ENCODE data around the gene ITGA8. TPM values are rescaled to one million over a fixed set of nuclear protein-coding genes. Genes with fewer than 3 reads are reported as not detected.

The ITGA8 gene
- total RNA-seq, 1 donor from 2014 or later = 0.20 TPM

GRCh38 chr10:15737656-15738055, 17.9 kb upstream of the ITGA8 start:
- ATAC-seq = no peak

GRCh38 chr10:15735763-15736162, 16.0 kb upstream of the ITGA8 start:
- ATAC-seq (no peak), DNase-seq (ENCODE audit: low spot score) (no peak)

More at GRCh38 chr10:15737656-15738055, 17.9 kb upstream of the ITGA8 start:
- no peak for DNase-seq (ENCODE audit: low spot score)

DNA sequence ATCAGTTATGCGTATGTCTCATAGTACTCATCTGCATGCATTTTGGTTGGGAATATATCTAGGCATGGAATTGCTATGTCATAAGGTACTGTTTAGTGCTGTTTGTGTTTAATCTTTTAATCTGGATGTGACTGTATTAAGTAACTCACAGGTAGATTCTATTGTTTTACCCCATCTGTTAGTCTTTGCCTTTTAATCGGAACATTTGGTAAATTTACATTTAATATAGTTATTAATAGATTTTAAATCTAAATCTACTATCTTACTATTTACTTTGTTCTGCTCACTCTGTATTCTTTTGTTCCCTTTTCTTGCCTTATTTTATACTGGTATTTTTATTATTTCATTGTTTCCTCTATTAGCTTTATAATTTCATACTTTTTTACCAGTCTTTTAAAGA, 10.6 kb upstream of the ITGA8 start:
- DNase-seq (ENCODE audit: low spot score) (no peak), ATAC-seq (no peak)

GRCh38 chr10:15729890-15730289, 10.2 kb upstream of the ITGA8 start:
- no peak for DNase-seq (ENCODE audit: low spot score)
- no peak for ATAC-seq

- DNase-seq (ENCODE audit: low spot score) = no peak
- no peak for ATAC-seq
Observed at GRCh38 chr10:15726042-15726441, 6.3 kb upstream of the ITGA8 start.

DNA sequence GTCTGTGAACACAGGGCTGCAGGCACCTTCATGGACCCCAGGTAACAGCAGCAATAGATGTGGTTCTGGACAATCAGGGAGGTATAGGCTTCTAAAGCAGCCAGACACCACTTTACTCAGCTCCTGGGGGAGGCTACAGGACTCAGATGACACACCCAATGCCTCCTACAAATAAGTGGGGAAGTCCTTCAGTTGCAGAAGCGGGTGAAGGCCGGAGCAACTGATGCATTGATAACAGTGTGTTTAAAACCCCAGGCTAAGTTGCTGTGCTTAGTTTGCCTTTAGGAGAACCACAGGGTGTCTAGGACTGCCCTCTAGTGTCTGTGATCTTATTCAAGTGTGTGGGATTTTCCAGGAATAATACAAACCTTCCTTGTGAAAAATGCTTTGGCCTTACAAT, 5.9 kb upstream of the ITGA8 start:
- ATAC-seq (peak; percentile 87), DNase-seq (ENCODE audit: low spot score) (no peak)

DNA sequence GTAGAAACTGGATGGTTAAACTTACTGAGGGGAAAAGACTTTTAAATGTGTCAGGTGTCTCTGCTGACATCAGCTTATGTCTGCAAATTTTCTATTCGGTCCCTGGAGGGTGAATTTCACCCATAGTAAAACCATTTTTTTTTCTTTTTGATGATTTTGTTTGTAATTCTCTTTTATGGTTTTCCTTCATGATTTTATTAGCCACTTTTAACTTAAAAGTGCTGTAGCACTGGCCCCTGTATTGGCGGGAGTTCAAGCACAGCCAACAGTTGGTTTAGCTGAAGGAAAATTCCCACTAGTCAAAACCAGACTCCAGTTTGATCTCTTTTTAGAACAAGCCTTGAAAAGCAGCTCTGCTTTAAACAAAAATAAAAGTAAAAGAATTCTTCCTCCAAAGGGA, 5.0 kb upstream of the ITGA8 start:
- ATAC-seq = no peak

GRCh38 chr10:15723803-15724202, 4.1 kb upstream of the ITGA8 start:
- ATAC-seq (no peak), DNase-seq (ENCODE audit: low spot score) (no peak)

More for the DNA sequence above, 5.0 kb upstream of the ITGA8 start:
- no peak for DNase-seq (ENCODE audit: low spot score)

DNA sequence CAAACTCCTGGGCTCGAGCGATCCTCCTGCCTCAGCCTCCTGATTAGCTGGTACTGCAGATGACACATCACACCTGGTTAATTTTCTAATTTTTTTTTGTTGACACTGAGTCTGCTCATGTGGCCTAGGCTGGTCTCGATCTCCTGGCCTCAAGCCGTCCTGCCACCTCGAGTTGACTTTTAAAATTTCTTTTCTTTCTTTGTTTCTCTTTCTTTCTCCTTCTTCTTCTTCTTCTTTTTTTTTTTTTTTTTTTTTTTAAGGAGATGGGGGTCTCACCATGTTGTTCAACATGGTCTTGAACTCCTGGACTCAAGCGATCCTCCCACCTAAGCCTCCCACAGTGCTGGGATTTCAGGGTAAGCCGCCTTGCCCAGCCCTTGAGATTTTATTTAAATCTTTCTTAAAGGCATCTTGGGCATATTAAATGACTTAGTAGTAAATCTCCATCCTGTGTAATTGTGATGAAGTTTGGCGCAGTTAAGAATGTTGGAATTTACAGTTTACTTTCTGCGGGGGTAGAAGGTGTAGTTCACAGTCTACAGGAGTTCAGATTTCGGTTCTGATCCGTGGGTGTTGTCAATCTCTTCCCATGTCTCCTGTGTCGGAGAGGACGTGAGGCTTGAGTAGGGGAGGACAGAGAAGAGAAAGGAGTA, 1.0 kb upstream of the ITGA8 start:
- no peak for DNase-seq (ENCODE audit: low spot score)
- no peak for ATAC-seq

DNA sequence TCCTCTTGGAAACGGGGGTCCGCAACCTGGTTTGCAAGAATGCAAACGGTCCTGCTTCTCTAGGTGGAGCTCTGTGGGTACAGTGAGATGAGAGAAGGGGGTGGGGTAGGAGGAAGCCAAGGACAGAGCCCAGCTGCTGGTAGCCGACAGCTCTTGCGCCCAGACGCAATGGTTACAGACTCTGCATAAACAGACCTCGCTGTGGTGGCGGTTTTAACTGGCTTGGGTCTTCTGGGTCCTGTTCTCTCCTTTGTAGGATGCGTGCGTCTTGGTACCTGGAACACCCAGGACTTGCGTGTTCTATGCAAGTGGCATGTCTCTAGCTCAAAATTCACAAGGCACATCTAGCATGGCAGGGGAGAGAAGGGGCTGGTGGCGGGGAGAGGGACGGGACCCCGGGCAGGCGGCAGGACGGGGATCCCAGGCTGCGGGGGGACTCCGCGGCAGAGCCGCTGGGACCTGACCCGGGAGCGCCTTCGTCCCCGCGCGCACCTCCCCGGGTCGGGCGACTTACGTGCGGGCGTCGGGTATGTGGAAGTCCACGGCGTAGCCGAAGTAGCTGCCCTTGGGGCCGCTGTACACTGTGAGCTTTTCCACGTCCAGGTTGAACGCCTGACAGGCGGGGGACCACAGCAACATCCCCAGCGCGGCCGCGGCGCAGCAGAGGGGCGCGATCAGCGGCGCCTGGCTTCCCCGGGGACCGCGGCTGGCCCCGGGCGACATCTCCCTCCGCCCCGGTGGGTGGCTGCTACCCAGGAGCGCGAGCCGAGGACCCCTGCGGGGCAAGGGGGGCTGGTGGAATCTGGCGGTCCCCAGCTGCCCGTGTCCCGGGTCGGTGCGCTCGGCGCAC, 448 bp downstream of the ITGA8 start:
- peak; percentile 26 for ATAC-seq

GRCh38 chr10:15718694-15719048, 1.1 kb downstream of the ITGA8 start:
- ATAC-seq (no peak), DNase-seq (ENCODE audit: low spot score) (no peak)

More for the DNA sequence above, 448 bp downstream of the ITGA8 start:
- DNase-seq (ENCODE audit: low spot score) = no peak

DNA sequence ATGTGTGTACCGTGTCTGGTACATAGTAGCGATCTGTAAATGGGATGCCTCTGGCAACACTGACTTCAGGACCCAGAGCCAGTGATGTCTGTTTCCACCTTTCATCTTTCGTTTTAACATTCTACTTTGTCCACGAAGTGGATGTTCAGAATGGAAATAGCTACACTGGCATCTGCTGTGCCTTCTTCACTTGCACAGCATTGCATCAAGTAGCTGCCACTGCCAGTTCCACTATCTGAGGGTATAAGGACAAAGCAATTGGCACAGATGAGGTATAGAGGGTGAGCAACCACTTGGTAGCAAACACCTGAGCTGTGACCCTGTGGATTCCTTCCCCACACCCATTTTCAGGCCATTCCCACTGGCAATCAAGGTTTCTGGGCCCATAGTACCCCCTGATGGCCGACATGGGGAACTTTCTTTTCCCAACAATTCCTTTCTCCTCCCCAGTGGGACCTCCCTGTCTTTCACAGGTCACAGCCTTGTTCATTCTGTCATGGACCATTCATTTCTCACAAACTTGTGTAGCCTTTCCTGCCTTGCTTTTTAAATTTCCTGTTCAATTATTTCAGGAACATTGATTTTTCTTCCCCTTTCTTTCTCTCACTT, 4.0 kb downstream of the ITGA8 start:
- DNase-seq (ENCODE audit: low spot score) (no peak), ATAC-seq (peak; percentile 89)

DNA sequence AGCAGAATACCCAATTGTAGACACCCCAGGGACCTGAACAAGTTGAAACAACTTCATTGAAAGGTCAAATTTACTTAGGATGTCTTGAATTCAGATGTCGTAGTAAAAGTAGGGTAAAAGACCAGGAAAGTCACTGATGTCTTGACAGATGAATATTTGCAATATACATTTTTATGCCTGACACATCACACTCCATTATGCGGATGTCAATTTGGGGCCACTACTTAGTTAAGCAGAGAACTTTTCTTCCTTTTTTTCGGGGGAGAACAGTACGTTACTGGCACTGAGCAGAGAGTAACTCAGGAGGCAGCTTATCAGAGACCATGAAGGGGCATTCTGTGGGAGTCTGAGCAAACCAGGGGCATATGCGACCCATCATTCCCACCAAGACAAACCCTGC, 4.9 kb downstream of the ITGA8 start:
- no peak for DNase-seq (ENCODE audit: low spot score)
- ATAC-seq = no peak

GRCh38 chr10:15712883-15713282, 6.8 kb downstream of the ITGA8 start:
- no peak for ATAC-seq

DNA sequence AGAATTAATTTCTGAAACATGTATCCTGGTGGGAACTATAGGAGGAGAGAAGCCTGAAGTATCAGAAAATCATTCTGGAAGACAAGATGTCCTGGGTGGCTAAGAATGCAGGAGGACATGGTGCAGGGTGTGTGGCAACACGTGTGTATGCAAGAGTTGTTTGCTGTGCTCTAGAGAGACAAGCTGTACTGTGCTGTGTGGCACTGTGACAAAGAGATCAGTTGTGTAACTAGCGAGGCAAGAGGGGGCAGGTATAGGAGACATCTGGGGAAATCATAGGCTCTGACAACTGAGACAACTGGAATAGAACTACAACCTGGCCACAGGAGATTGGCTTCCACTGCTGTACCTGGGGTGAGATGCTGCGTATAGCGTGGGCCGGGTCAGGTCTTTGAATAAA, 9.3 kb downstream of the ITGA8 start:
- peak; percentile 79 for DNase-seq (ENCODE audit: low spot score)

More at GRCh38 chr10:15712883-15713282, 6.8 kb downstream of the ITGA8 start:
- DNase-seq (ENCODE audit: low spot score) = no peak

GRCh38 chr10:15705298-15705697, 14.4 kb downstream of the ITGA8 start:
- no peak for DNase-seq (ENCODE audit: low spot score)
- no peak for ATAC-seq

More for the DNA sequence above, 9.3 kb downstream of the ITGA8 start:
- ATAC-seq = peak; percentile 98

DNA sequence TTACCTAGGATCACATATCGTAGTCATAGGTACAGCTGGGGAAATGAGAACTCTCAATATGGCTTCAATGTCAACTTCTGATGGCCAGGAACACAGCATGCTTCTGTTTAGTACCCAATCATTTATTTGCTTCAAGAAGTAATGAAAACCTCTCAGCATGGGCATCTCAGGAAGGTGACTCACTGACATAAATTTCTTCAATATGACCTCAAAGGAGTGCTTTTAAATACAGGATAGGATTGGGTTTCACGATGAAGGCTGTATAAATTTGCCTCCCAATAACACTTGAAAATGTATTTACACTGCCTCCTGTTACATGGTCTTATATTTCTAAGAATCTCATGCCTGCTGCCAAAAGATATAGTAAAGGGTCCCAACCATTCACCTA, 15.1 kb downstream of the ITGA8 start:
- DNase-seq (ENCODE audit: low spot score) = no peak
- ATAC-seq = no peak

DNA sequence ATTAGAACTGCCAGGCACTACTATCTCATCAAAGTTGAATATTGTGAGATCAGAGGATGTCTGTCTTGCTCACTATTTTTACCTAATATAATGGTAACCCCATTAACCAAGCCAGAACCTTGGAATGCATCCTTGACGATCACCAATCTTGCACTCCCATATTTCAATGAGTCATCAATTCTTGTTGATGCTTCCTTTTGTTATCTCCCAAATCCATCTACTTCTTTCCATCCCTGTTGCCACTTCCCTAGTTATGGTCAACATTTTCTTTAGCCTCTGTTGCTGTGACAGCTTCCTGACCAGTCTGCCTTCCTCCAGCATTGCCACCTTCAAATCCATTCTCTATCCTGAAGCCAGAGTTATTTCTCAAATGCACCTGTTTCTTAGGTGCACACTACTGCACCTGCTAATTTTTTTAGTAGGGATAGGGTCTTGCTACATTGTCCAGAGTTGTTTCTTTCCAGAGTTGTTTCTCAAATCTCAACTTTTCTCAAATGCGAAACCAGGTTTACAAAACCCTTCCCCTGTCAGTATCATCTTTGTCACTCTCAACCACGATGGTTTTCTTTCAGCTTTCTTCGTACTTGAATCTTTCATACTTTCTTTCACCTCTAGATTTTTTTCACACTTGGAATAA, 15.7 kb downstream of the ITGA8 start:
- DNase-seq (ENCODE audit: low spot score) (no peak), ATAC-seq (no peak)

DNA sequence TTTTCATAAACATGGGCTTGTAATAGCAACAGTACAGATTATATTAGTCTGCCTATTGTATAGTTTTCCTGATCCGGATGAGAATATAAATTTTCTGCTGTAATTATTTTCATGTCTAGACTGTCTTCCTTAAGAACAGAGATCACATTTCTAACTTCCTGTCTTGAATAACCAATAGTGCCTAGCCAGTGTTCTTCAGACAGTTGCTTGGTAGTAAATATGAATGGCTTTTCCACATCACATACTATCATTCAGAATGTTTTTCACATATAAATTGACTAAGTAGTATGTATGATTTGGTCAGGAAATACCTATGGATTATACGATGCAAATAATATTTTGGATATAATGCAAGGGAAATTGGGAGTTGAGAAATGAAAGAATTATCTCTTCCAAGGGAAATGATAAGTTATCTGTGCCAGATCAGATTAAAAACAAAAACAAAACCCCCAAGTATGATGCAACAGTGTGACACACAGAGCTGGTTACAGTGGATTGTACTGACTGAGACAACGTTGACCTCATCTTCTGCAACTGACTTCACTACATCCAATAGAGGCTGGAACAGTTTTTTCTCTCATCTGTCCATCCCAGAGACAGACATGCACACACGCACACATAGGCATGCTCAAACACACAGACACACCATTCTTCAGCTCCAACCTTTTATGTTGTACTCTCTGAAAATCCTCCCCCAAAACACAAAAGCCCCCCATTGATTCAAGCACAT, 16.4 kb downstream of the ITGA8 start:
- no peak for ATAC-seq
- DNase-seq (ENCODE audit: low spot score) = no peak

DNA sequence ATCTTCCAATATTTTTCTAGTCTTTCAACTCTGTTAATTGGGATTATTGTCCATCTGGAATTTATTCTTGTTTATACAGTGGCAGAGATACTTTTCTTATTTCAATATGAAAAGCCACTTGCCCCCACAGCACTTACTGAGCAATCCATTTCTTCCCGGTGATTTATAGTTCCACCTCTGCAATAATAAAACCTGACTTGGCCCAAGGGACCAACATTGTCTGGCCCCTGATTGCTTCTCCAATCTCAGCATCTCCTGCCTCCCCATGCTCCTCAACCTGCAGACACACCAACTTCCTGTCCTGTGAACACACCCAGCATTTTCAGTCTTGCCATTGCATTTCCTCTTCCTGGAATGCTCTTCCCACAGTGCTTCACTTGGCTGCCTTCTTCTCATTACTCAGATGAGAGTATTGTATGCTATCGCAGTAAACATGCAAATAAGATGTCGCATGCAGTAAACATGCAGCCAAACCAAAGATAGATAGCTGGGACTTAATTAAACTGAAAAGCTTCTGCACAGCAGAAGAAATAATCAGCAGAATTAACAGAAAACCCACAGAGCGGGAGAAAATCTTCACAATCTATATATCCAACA, 19.5 kb downstream of the ITGA8 start:
- no peak for DNase-seq (ENCODE audit: low spot score)
- ATAC-seq = no peak
